Caco-2 (cell line): Measurements from ENCODE around the gene VSIR. TPM values are rescaled to one million over a fixed set of nuclear protein-coding genes. Genes with fewer than 3 reads are reported as not detected.

Source experiments
- BruUV-seq: library from RNA; stranded (reverse); fragments of 400-500 nt; replicated peaks from 2 replicates; lab custom pipeline; 2021; lab: Mats Ljungman, UMichigan
- CTCF ChIA-PET: fragments of 300-600 bp; sonication (Branson Sonifier 250); formaldehyde crosslinking; loops from one replicate; lab custom pipeline; 2022; ENCODE audit warnings: antibody characterized with exemption; lab: Charles Lee
- POLR2A ChIA-PET: fragments of 300-600 bp; sonication (Branson Sonifier 250); formaldehyde crosslinking; loops from one replicate; lab custom pipeline; 2022; ENCODE audit warnings: antibody characterized with exemption; lab: Charles Lee
- DNase-seq, 2 experiments: peaks; one replicate each; pipeline versions ENCODE4 v3.0.0 to v3.0.0-alpha.2; 2020 to 2022
- H3K27me3 ChIP-seq: replicated peaks from 2 replicates; pipeline ENCODE4 v1.6.0; 2011; ENCODE audit warnings: low read length; ENCODE audit not compliant: control insufficient read depth, insufficient read depth
- H3K36me3 ChIP-seq: 2 replicates; pipeline ENCODE4 v1.5.1; 2011; ENCODE audit warnings: low read length; ENCODE audit not compliant: control insufficient read depth, insufficient read depth
- H3K4me1 ChIP-seq: fragments of 250-450 bp; sonication (Bioruptor Pico); 2 replicates; pipeline ENCODE4 v1.5.1; 2020; ENCODE audit warnings: mild to moderate bottlenecking
- H3K4me3 ChIP-seq: 2 replicates; pipeline ENCODE4 v1.5.1; 2011; ENCODE audit warnings: low read depth, mild to moderate bottlenecking, control low read depth, low read length
- H3K9me3 ChIP-seq: fragments of 250-450 bp; sonication (Bioruptor Pico); 2 replicates; pipeline ENCODE4 v1.5.1; 2020; ENCODE audit warnings: mild to moderate bottlenecking, moderate library complexity
- H3K27ac Mint-ChIP-seq: one replicate; pipeline ENCODE4 v1.8.0; 2022; ENCODE audit warnings: mixed read lengths; ENCODE audit not compliant: unreplicated experiment
- H3K27me3 Mint-ChIP-seq: one replicate; pipeline ENCODE4 v1.8.0; 2022; ENCODE audit warnings: mixed read lengths; ENCODE audit not compliant: insufficient read depth, unreplicated experiment
- H3K36me3 Mint-ChIP-seq: one replicate; pipeline ENCODE4 v1.8.0; 2022; ENCODE audit warnings: mild to moderate bottlenecking, mixed read lengths; ENCODE audit not compliant: insufficient read depth, unreplicated experiment
- H3K4me1 Mint-ChIP-seq: one replicate; pipeline ENCODE4 v1.8.0; 2022; ENCODE audit warnings: low read depth, mixed read lengths; ENCODE audit not compliant: unreplicated experiment
- H3K4me3 Mint-ChIP-seq: one replicate; pipeline ENCODE4 v1.8.0; 2022; ENCODE audit warnings: mild to moderate bottlenecking, moderate library complexity, mixed read lengths; ENCODE audit not compliant: unreplicated experiment
- H3K9me3 Mint-ChIP-seq: one replicate; pipeline ENCODE4 v1.8.0; 2022; ENCODE audit warnings: mixed read lengths; ENCODE audit not compliant: unreplicated experiment
- intact Hi-C: fragments of 100-400 bp; cut with micrococcal nuclease; formaldehyde crosslinking; loops from one replicate; pipeline ENCODE4 v1.10.0; 2022; ENCODE audit not compliant: unreplicated experiment
- total RNA-seq: library from RNA; stranded (reverse); gene quantifications from 2 replicates; pipeline ENCODE4 v1.2.3, GENCODE V29; 2022
- TF ChIP-seq, protein P1 (sequence below), 2 experiments: fragments of 200-600 bp in 1 of 2; IDR thresholded peaks; 1 replicate in 1 of 2; 2 replicates in 1 of 2; pipeline versions ENCODE4 v1.5.1 to v1.8.0; 2011 to 2022; ENCODE audit warnings: antibody characterized with exemption in 1 of 2, control low read depth in 1 of 2, inconsistent platforms in 1 of 2, low read depth in 1 of 2, low read length in 1 of 2, mild to moderate bottlenecking in 1 of 2, moderate library complexity in 1 of 2; ENCODE audit not compliant: insufficient read depth in 1 of 2, severe bottlenecking in 1 of 2, unreplicated experiment in 1 of 2

Gene VSIR
- total RNA-seq, 1 experiment from 2014 or later: 44.0 TPM

GRCh38 chr10:71750124-71750841 lies 23.0 kb downstream of the VSIR start:
- BruUV-seq: no TSS peak
- TF ChIP-seq, protein P1, sequence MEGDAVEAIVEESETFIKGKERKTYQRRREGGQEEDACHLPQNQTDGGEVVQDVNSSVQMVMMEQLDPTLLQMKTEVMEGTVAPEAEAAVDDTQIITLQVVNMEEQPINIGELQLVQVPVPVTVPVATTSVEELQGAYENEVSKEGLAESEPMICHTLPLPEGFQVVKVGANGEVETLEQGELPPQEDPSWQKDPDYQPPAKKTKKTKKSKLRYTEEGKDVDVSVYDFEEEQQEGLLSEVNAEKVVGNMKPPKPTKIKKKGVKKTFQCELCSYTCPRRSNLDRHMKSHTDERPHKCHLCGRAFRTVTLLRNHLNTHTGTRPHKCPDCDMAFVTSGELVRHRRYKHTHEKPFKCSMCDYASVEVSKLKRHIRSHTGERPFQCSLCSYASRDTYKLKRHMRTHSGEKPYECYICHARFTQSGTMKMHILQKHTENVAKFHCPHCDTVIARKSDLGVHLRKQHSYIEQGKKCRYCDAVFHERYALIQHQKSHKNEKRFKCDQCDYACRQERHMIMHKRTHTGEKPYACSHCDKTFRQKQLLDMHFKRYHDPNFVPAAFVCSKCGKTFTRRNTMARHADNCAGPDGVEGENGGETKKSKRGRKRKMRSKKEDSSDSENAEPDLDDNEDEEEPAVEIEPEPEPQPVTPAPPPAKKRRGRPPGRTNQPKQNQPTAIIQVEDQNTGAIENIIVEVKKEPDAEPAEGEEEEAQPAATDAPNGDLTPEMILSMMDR (IDR thresholded peaks at IDR 0.05; ENCODE audit: insufficient read depth in 1 of 2, low read depth in 1 of 2, low read length in 1 of 2, severe bottlenecking in 1 of 2, unreplicated experiment in 1 of 2): no peak
- no peaks in the 10 kb centered on the region for H3K27me3 Mint-ChIP-seq
- H3K36me3 ChIP-seq: peaks cover 1% of the 10 kb centered on the region; the same call in 1 of the 2 replicates
- H3K27me3 ChIP-seq: no peaks in the 10 kb centered on the region
- peaks cover 49% of the 10 kb centered on the region for H3K4me1 ChIP-seq
- no peak overlapping the region for H3K27ac Mint-ChIP-seq
- CTCF ChIA-PET: no interaction called here
- POLR2A ChIA-PET: no interaction called here
- H3K36me3 Mint-ChIP-seq: peaks cover 27% of the 10 kb centered on the region
- intact Hi-C loops: no loop called here
- no peak overlapping the region for H3K4me3 ChIP-seq
- H3K9me3 ChIP-seq: no peaks in the 10 kb centered on the region
- DNase-seq: no peak
- no peak overlapping the region for H3K4me3 Mint-ChIP-seq
- peaks cover 43% of the 10 kb centered on the region for H3K4me1 Mint-ChIP-seq
- no peaks in the 10 kb centered on the region for H3K9me3 Mint-ChIP-seq

DNA sequence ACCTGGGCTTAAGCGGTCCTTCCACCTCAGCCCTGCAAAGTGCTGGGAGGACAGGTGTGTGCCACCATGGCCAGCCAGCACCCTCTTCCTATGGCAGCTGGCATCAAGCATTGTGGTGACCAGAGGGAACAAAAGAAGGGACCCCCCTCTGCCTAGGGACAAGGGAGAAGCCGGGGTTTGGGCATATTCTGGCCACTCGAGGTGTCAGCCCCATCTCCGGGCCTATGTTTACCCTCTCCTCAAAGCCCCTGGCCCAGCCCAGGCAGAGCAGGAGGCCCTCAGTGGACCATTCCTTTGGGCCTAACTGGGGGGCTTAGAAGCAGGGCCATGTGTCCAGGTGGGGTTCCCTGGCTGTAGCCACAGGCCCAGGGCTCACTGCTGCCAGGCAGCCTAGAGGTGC lies 23.9 kb downstream of the VSIR start:
- intact Hi-C loops: no loop called here
- Mint-ChIP-seq H3K4me3 (no peak overlapping the region), H3K27ac (peak overlapping the region; percentile 20), H3K9me3 (no peaks in the 10 kb centered on the region), H3K27me3 (no peaks in the 10 kb centered on the region), H3K36me3 (peaks cover 27% of the 10 kb centered on the region), H3K4me1 (peaks cover 35% of the 10 kb centered on the region)
- ChIA-PET CTCF (interaction anchor here (0.6 kb wide), 1 partner anchor 435 kb away, joined by 3 read pairs; no protein-coding TSS in a partner anchor), POLR2A (no interaction called here)
- Histone ChIP-seq H3K4me1 (peaks cover 40% of the 10 kb centered on the region), H3K27me3 (no peaks in the 10 kb centered on the region), H3K36me3 (peaks cover 1% of the 10 kb centered on the region; the same call in 1 of the 2 replicates), H3K9me3 (no peaks in the 10 kb centered on the region), H3K4me3 (no peak overlapping the region)
- TF ChIP-seq, protein P1 (IDR thresholded peaks at IDR 0.05; ENCODE audit: insufficient read depth in 1 of 2, low read depth in 1 of 2, low read length in 1 of 2, severe bottlenecking in 1 of 2, unreplicated experiment in 1 of 2): no peak
- DNase-seq: no peak
- BruUV-seq: no TSS peak

- Histone ChIP-seq H3K4me1 (peaks cover 33% of the 10 kb centered on the region), H3K4me3 (no peak overlapping the region), H3K9me3 (no peaks in the 10 kb centered on the region), H3K27me3 (no peaks in the 10 kb centered on the region), H3K36me3 (peaks cover 1% of the 10 kb centered on the region; the same call in 1 of the 2 replicates)
- TF ChIP-seq, protein P1 (IDR thresholded peaks at IDR 0.05; ENCODE audit: insufficient read depth in 1 of 2, low read depth in 1 of 2, low read length in 1 of 2, severe bottlenecking in 1 of 2, unreplicated experiment in 1 of 2): no peak
- no TSS peak for BruUV-seq
- CTCF ChIA-PET: interaction anchor here (0.6 kb wide), 1 partner anchor 435 kb away, joined by 3 read pairs; no protein-coding TSS in a partner anchor
- intact Hi-C loops: no loop called here
- DNase-seq: no peak
- Mint-ChIP-seq H3K36me3 (peaks cover 27% of the 10 kb centered on the region), H3K9me3 (no peaks in the 10 kb centered on the region), H3K4me3 (no peak overlapping the region), H3K27ac (peak overlapping the region; percentile 20), H3K4me1 (peaks cover 29% of the 10 kb centered on the region), H3K27me3 (no peaks in the 10 kb centered on the region)
- POLR2A ChIA-PET: no interaction called here
Observed at GRCh38 chr10:71748671-71749191, 24.6 kb downstream of the VSIR start.
